GM18498 (cell line): Measurements from ENCODE around the gene RHOV.

Source experiments
- ATAC-seq: cut with Tn5 transposase; IDR thresholded peaks from one replicate; pipeline ENCODE4 v1.9.1; 2021; ENCODE audit warnings: mild to moderate bottlenecking, moderate library complexity; ENCODE audit not compliant: unreplicated experiment

RHOV gene

GRCh38 chr15:40873694-40874561 lies at the start of gene RHOV:
RHOV (minus strand) TSS chr15:40874234; CDS start chr15:40874139, 95 bp downstream.
- ATAC-seq, result peak; percentile 63

GRCh38 chr15:40923551-40923950 lies 49.5 kb upstream of the RHOV start:
- ATAC-seq, result no peak

GRCh38 chr15:40922608-40923005 lies 48.6 kb upstream of the RHOV start:
- ATAC-seq, result no peak

- no peak for ATAC-seq
These were observed 48.0 kb upstream of the RHOV start for GRCh38 chr15:40921949-40922607.

- no peak for ATAC-seq
These were observed 44.9 kb upstream of the RHOV start for GRCh38 chr15:40918799-40919392.

- no peak for ATAC-seq
These were observed 44.2 kb upstream of the RHOV start for GRCh38 chr15:40918146-40918798.

- no peak for ATAC-seq
These were observed 43.6 kb upstream of the RHOV start for GRCh38 chr15:40917585-40917984.

GRCh38 chr15:40915679-40916078 lies 41.6 kb upstream of the RHOV start:
- no peak for ATAC-seq

- no peak for ATAC-seq
These were observed 41.2 kb upstream of the RHOV start for GRCh38 chr15:40915116-40915661.

GRCh38 chr15:40914486-40914885 lies 40.5 kb upstream of the RHOV start:
- ATAC-seq, result no peak

- no peak for ATAC-seq
These were observed 40.0 kb upstream of the RHOV start for GRCh38 chr15:40914013-40914412.

- no peak for ATAC-seq
These were observed 38.4 kb upstream of the RHOV start for GRCh38 chr15:40912478-40912877.

GRCh38 chr15:40911693-40912092 lies 37.7 kb upstream of the RHOV start:
- ATAC-seq, result no peak

GRCh38 chr15:40911141-40911540 lies 37.1 kb upstream of the RHOV start:
- no peak for ATAC-seq

- no peak for ATAC-seq
These were observed 35.9 kb upstream of the RHOV start for GRCh38 chr15:40909662-40910630.

- no peak for ATAC-seq
These were observed 34.1 kb upstream of the RHOV start for GRCh38 chr15:40908095-40908494.

GRCh38 chr15:40906991-40907802 lies 33.2 kb upstream of the RHOV start:
- peak; percentile 15 for ATAC-seq

- ATAC-seq, result peak; percentile 65
These were observed 32.3 kb upstream of the RHOV start for GRCh38 chr15:40906091-40906990.
